ENCODE data around the gene HYLS1. TPM values are rescaled to one million over a fixed set of nuclear protein-coding genes. Genes with fewer than 3 reads are reported as not detected.

Gene HYLS1
- total RNA-seq, 2 donors from 2014 or later: 0.33 to 1.3 TPM

DNA sequence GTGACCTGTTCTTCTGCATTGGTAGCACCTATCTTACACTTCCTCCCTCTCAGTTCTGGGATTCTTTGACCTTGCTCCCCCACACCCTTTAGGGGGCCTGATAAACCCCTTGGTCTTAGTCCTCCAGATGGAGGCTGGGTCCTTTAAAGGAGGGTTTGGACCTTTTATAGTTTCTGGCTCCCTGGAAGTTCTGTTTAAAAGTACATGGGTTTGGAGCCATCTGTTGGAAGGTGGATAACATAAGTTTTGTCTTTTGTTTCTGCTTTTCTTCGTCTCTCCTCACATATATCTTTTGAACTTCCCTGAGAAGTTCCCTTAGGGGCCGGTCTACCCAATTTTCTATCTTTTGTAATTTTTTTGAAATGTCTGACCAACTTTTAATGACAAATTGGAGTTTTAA is 17.9 kb upstream of the HYLS1 start:
- TF ChIP-seq POLR2A (IDR thresholded peaks at IDR 0.05): no peak
- no peak for TF ChIP-seq CTCF (IDR thresholded peaks at IDR 0.05)
- no peaks in the 10 kb centered on the region for H3K4me1 ChIP-seq
- H3K9me3 ChIP-seq: no peaks in the 10 kb centered on the region
- H3K36me3 ChIP-seq (replicated peaks in 1 of 2; ENCODE audit: insufficient read depth in 1 of 2, low read depth in 2 of 2): no peaks in the 10 kb centered on the region
- intact Hi-C loops (cut with DNase I): no loop called here
- H3K4me3 ChIP-seq: no peak overlapping the region
- DNase-seq (no peak), ATAC-seq (no peak)
- no peak overlapping the region for H3K27ac ChIP-seq
- H3K27me3 ChIP-seq: no peaks in the 10 kb centered on the region
- 60 to 81% methylated on average over 2 of the region's 2 CpGs for WGBS, 2 donors

DNA sequence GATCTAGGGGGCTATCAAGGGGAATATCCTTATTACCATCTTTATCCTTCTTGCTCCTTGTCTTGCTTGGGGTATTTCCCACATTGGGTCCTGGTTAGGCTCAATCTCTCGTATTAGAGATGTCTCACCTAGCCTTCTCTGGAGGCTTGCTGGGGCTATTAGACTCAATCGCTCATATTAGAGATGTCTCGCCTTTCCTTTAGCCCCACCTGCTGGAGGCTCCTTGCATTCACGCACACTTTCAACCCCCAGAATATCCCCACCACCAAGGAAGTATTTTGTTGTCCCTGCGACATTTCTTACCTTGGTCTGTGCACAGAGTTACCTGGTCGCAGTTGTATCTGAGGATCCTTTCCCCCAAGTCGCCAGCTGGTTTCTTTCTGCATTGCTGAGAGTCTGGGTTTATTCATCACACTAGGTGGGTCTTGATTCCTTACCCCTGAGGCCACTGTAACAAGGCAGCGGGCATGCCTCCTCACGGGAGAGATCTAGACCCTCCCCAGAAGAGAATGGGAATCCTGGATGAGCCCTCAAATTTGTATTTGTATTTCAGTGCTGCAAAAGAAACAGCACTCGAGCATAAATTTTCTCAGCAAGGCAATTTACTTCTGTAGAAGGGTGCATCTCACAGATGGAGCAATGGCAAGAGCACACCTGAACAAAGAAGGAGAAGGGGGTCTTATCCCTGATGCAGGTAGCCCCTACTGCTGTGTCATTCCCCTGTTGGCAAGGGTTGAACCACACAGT is 15.9 kb upstream of the HYLS1 start:
- WGBS, 2 donors: 62 to 65% methylated on average over 10 of the region's 10 CpGs
- no peak overlapping the region for H3K27ac ChIP-seq
- intact Hi-C loops (cut with DNase I): no loop called here

DNA sequence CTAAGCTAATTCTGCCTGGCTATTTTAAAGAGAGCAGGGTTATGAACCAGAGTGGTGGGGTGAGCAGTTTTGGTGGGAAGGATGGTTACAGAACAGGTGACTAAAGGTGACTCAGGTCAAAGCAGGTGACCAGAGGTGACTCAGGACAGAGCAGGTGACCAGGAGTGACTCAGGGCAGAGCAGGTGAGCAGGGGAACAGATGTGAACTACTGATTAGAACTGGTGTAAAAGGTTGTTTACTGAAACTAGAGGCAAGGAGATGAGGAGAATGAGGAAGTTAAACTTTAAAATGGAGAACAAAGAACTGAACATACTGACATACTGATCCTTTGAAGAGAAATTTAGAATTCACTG is 15.4 kb upstream of the HYLS1 start:
- H3K4me3 ChIP-seq: no peak overlapping the region

More for the DNA sequence above, 15.9 kb upstream of the HYLS1 start:
- Histone ChIP-seq H3K36me3 (replicated peaks in 1 of 2; ENCODE audit: insufficient read depth in 1 of 2, low read depth in 2 of 2) (no peaks in the 10 kb centered on the region), H3K4me1 (no peaks in the 10 kb centered on the region), H3K4me3 (no peak overlapping the region), H3K27me3 (no peaks in the 10 kb centered on the region), H3K9me3 (no peaks in the 10 kb centered on the region)
- no peak for ATAC-seq
- TF ChIP-seq CTCF (IDR thresholded peaks at IDR 0.05): peak in 6 of 7 experiments; percentile 18 to 40 (median 26)
- TF ChIP-seq POLR2A (IDR thresholded peaks at IDR 0.05): no peak
- peak in 3 of 4 donors; percentile 26 to 48 (median 26) for DNase-seq

DNA sequence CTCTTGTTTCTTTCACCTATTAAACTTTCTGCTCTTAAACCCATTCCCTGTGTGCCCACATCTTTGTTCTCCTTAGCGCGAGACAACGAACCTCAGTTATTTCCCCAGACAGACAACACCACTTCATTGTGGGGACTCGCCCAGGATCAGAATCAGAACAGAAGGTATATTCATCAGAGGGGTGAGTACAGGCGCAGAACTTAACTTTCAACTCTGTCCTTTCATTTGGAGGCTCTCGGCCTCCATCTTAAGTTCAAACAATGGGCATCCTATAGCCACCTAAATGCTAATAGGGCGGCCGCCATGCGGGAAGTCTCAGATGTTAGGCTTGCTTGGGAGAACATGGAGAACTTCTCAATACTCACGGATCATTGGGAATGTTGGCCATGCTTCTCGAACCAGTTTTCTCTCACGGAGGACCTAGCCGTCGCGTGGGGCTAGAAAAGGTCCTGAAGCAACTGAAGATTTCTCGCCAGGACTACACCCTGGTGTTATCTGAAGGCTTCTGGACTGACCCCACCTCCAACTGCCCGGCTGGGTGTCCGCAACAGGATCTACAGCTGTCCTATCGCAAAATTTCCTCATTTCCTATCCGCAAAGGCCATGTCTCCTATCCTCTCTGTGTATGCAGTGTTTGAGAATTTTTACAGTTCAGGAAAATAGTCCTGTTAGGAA is 13.4 kb upstream of the HYLS1 start:
- ATAC-seq (no peak), DNase-seq (no peak)
- no peaks in the 10 kb centered on the region for H3K9me3 ChIP-seq
- intact Hi-C loops (cut with DNase I): no loop called here
- H3K27ac ChIP-seq: no peak overlapping the region
- no peaks in the 10 kb centered on the region for H3K27me3 ChIP-seq
- 58 to 60% methylated on average over 20 of the region's 20 CpGs for WGBS, 2 donors
- no peaks in the 10 kb centered on the region for H3K4me1 ChIP-seq
- TF ChIP-seq CTCF (IDR thresholded peaks at IDR 0.05) (no peak), POLR2A (IDR thresholded peaks at IDR 0.05) (no peak)
- no peaks in the 10 kb centered on the region for H3K36me3 ChIP-seq (replicated peaks in 1 of 2; ENCODE audit: insufficient read depth in 1 of 2, low read depth in 2 of 2)
- no peak overlapping the region for H3K4me3 ChIP-seq

More for the DNA sequence above, 15.4 kb upstream of the HYLS1 start:
- no peaks in the 10 kb centered on the region for H3K4me1 ChIP-seq
- no peaks in the 10 kb centered on the region for H3K27me3 ChIP-seq
- H3K36me3 ChIP-seq (replicated peaks in 1 of 2; ENCODE audit: insufficient read depth in 1 of 2, low read depth in 2 of 2): no peaks in the 10 kb centered on the region
- ATAC-seq (no peak), DNase-seq (no peak)
- intact Hi-C loops (cut with DNase I): no loop called here
- H3K27ac ChIP-seq: no peak overlapping the region
- no peak for TF ChIP-seq CTCF (IDR thresholded peaks at IDR 0.05)
- TF ChIP-seq POLR2A (IDR thresholded peaks at IDR 0.05): no peak
- no peaks in the 10 kb centered on the region for H3K9me3 ChIP-seq

Data from body of pancreas (tissue), 4 donors.